Measurements from ENCODE around the gene CDKN1B.
"Not testable (repeated sequence)": the region's sequence is repeated elsewhere in the genome, so short reads cannot be mapped to it uniquely, and the experiment has no call there.

Gene CDKN1B

GRCh38 chr12:12725086-12725955 lies 8.2 kb downstream of the CDKN1B start:
- DNase-seq = peak; percentile 95

GRCh38 chr12:12725956-12726554 lies 8.9 kb downstream of the CDKN1B start:
- no peak for DNase-seq

GRCh38 chr12:12726555-12727093 lies 9.5 kb downstream of the CDKN1B start:
- DNase-seq = no peak

- DNase-seq = no peak
Measured at GRCh38 chr12:12731178-12731577, 14.0 kb downstream of the CDKN1B start.

- no peak for DNase-seq
Measured at GRCh38 chr12:12731785-12732184, 14.6 kb downstream of the CDKN1B start.

- DNase-seq = no peak
Measured at GRCh38 chr12:12733118-12733517, 15.9 kb downstream of the CDKN1B start.

GRCh38 chr12:12734054-12734453 lies 16.9 kb downstream of the CDKN1B start:
- no peak for DNase-seq

- no peak for DNase-seq
Measured at GRCh38 chr12:12734561-12735071, 17.4 kb downstream of the CDKN1B start.

- no peak for DNase-seq
Measured at GRCh38 chr12:12735301-12735700, 18.1 kb downstream of the CDKN1B start.

GRCh38 chr12:12736759-12737676 lies 19.9 kb downstream of the CDKN1B start:
- no peak for DNase-seq

GRCh38 chr12:12738152-12738551 lies 21.0 kb downstream of the CDKN1B start:
- not testable (repeated sequence) for DNase-seq

- DNase-seq = no peak
Measured at GRCh38 chr12:12741660-12742059, 24.5 kb downstream of the CDKN1B start.

- no peak for DNase-seq
Measured at GRCh38 chr12:12744546-12745305, 27.6 kb downstream of the CDKN1B start.

- no peak for DNase-seq
Measured at GRCh38 chr12:12745576-12746211, 28.5 kb downstream of the CDKN1B start.

GRCh38 chr12:12747278-12747677 lies 30.1 kb downstream of the CDKN1B start:
- no peak for DNase-seq

GRCh38 chr12:12748044-12748443 lies 30.9 kb downstream of the CDKN1B start:
- DNase-seq = no peak

- no peak for DNase-seq
Measured at GRCh38 chr12:12749433-12749832, 32.3 kb downstream of the CDKN1B start.

GRCh38 chr12:12755923-12756322 lies 38.8 kb downstream of the CDKN1B start:
- no peak for DNase-seq

- DNase-seq = no peak
Measured at GRCh38 chr12:12757121-12757520, 40.0 kb downstream of the CDKN1B start.

GRCh38 chr12:12759234-12759915 lies 42.2 kb downstream of the CDKN1B start:
- DNase-seq = no peak

GRCh38 chr12:12764824-12765223 lies 47.7 kb downstream of the CDKN1B start:
- no peak for DNase-seq

All from SIG-M5 (cell line).